DOHH2 (cell line): ENCODE measurements around the gene ARHGAP40.

Source experiments
- H3F3A ChIP-seq: fragments of 200-600 bp; sonication (generic), shearing (Covaris generic); 2 replicates; pipeline ENCODE4 v1.6.0; 2016; ENCODE audit warnings: antibody characterized with exemption, mild to moderate bottlenecking; ENCODE audit not compliant: control insufficient read depth, insufficient read depth
- H3K27ac ChIP-seq: fragments of 200-600 bp; sonication (generic); 2 replicates; pipeline ENCODE4 v1.5.1; 2014; ENCODE audit warnings: low read depth, mild to moderate bottlenecking, low read length, moderate library complexity
- H3K27me3 ChIP-seq: fragments of 200-600 bp; sonication (generic); 2 replicates; pipeline ENCODE4 v1.6.1; 2014; ENCODE audit warnings: mild to moderate bottlenecking, low read length, mixed read lengths; ENCODE audit not compliant: control insufficient read depth
- H3K36me3 ChIP-seq: fragments of 200-600 bp; sonication (generic); 2 replicates; pipeline ENCODE4 v1.6.1; 2014; ENCODE audit warnings: mild to moderate bottlenecking, low read length, moderate library complexity, mixed read lengths; ENCODE audit not compliant: control insufficient read depth
- H3K4me1 ChIP-seq: fragments of 200-600 bp; sonication (generic); 2 replicates; pipeline ENCODE4 v1.6.1; 2014; ENCODE audit warnings: mild to moderate bottlenecking, low read length, mixed read lengths; ENCODE audit not compliant: control insufficient read depth
- H3K4me2 ChIP-seq: fragments of 200-600 bp; sonication (generic); 2 replicates; pipeline ENCODE4 v1.6.0; 2014; ENCODE audit warnings: mild to moderate bottlenecking, low read length, moderate library complexity
- H3K4me3 ChIP-seq: fragments of 200-600 bp; sonication (generic); 2 replicates; pipeline ENCODE4 v1.5.1; 2014; ENCODE audit warnings: mild to moderate bottlenecking, low read length, mixed read lengths
- H3K79me2 ChIP-seq: fragments of 200-600 bp; sonication (generic); 2 replicates; pipeline ENCODE4 v1.6.1; 2014; ENCODE audit warnings: mild to moderate bottlenecking, low read length, mixed read lengths; ENCODE audit not compliant: control insufficient read depth
- H3K9me2 ChIP-seq: fragments of 200-600 bp; sonication (generic); replicated peaks from 2 replicates; pipeline ENCODE4 v1.6.1; 2014; ENCODE audit warnings: mild to moderate bottlenecking, low read length, mixed read lengths; ENCODE audit not compliant: control insufficient read depth
- H3K9me3 ChIP-seq: fragments of 200-600 bp; sonication (generic); 2 replicates; pipeline ENCODE4 v1.6.1; 2014; ENCODE audit warnings: antibody characterized with exemption, low read length, mixed read lengths; ENCODE audit not compliant: control insufficient read depth, insufficient read depth
- H4K20me1 ChIP-seq: fragments of 200-600 bp; sonication (generic); 2 replicates; pipeline ENCODE4 v1.6.0; 2014; ENCODE audit warnings: low read depth, mild to moderate bottlenecking, antibody characterized with exemption, low read length, moderate library complexity; ENCODE audit not compliant: control insufficient read depth, insufficient read depth
- CTCF ChIP-seq: fragments of 200-600 bp; sonication (generic); IDR thresholded peaks from one replicate; pipeline ENCODE4 v1.5.1; 2014; ENCODE audit warnings: antibody characterized with exemption, mild to moderate bottlenecking, low read depth, low read length; ENCODE audit not compliant: poor library complexity, severe bottlenecking
- EZH2phosphoT487 ChIP-seq: fragments of 200-600 bp; sonication (generic); IDR thresholded peaks from 2 replicates; pipeline ENCODE4 v1.6.1; 2017; ENCODE audit warnings: borderline replicate concordance, mild to moderate bottlenecking, antibody characterized with exemption, low read length, moderate library complexity, mixed read lengths

Gene ARHGAP40

GRCh38 chr20:38563802-38564431 lies 37.7 kb upstream of the ARHGAP40 start:
- Histone ChIP-seq H3K4me3 (no peak overlapping the region), H3K9me3 (no peaks in the 10 kb centered on the region), H3K27ac (no peak overlapping the region), H3K36me3 (peaks cover 26% of the 10 kb centered on the region; the same call in 1 of the 2 replicates), H3K79me2 (no peaks in the 10 kb centered on the region), H3K4me1 (no peaks in the 10 kb centered on the region), H3F3A (no peaks in the 10 kb centered on the region), H3K27me3 (no peaks in the 10 kb centered on the region), H4K20me1 (no peaks in the 10 kb centered on the region; the same call in 1 of the 2 replicates), H3K4me2 (no peak overlapping the region), H3K9me2 (no peaks in the 10 kb centered on the region)
- TF ChIP-seq CTCF (no peak), EZH2phosphoT487 (no peak)

GRCh38 chr20:38564680-38565079 lies 36.9 kb upstream of the ARHGAP40 start:
- TF ChIP-seq EZH2phosphoT487 = no peak
- no peak for TF ChIP-seq CTCF
- Histone ChIP-seq H3K27me3 (no peaks in the 10 kb centered on the region), H3K36me3 (peaks cover 26% of the 10 kb centered on the region; the same call in 1 of the 2 replicates)

GRCh38 chr20:38566036-38566598 lies 35.5 kb upstream of the ARHGAP40 start:
- no peaks in the 10 kb centered on the region for H3K4me1 ChIP-seq
- no peaks in the 10 kb centered on the region for H3K79me2 ChIP-seq
- H3K4me2 ChIP-seq = no peak overlapping the region
- peaks cover 31% of the 10 kb centered on the region for H3K36me3 ChIP-seq
- H3K9me2 ChIP-seq = no peaks in the 10 kb centered on the region
- no peaks in the 10 kb centered on the region for H3K27me3 ChIP-seq
- H3K4me3 ChIP-seq = no peak overlapping the region
- no peaks in the 10 kb centered on the region for H4K20me1 ChIP-seq
- no peak overlapping the region for H3K27ac ChIP-seq
- H3F3A ChIP-seq = no peaks in the 10 kb centered on the region
- no peak for TF ChIP-seq EZH2phosphoT487
- TF ChIP-seq CTCF = no peak
- no peaks in the 10 kb centered on the region for H3K9me3 ChIP-seq

More at GRCh38 chr20:38564680-38565079, 36.9 kb upstream of the ARHGAP40 start:
- Histone ChIP-seq H3F3A (no peaks in the 10 kb centered on the region), H4K20me1 (no peaks in the 10 kb centered on the region; the same call in 1 of the 2 replicates), H3K4me3 (no peak overlapping the region), H3K9me2 (no peaks in the 10 kb centered on the region), H3K9me3 (no peaks in the 10 kb centered on the region), H3K27ac (no peak overlapping the region), H3K79me2 (no peaks in the 10 kb centered on the region), H3K4me2 (no peak overlapping the region), H3K4me1 (no peaks in the 10 kb centered on the region)
